ENCODE data around the gene KLHL15. TPM values are rescaled to one million over a fixed set of nuclear protein-coding genes. Genes with fewer than 3 reads are reported as not detected.

KLHL15 gene
- total and polyA plus RNA-seq, 2 of the 13 experiments (the other 11 are each of a cell fraction or from before 2014, with no cell fraction given): 2.8 to 5.5 TPM

- no peak for DNase-seq (ENCODE audit: low spot score)
- in situ Hi-C loops (cut with HindIII; ENCODE audit: extremely low pct_ligation_motif_present, low pct_unique_long_range_greater_than_20kb) (no loop called here), intact Hi-C loops (cut with micrococcal nuclease; ENCODE audit: unreplicated experiment) (no loop called here)
- Histone ChIP-seq H3K27me3 (ENCODE audit: control insufficient read depth in 1 of 2, insufficient read depth in 2 of 2, low read length in 2 of 2) (no peaks in the 10 kb centered on the region), H3K4me1 (ENCODE audit: insufficient read depth, low read length) (no peaks in the 10 kb centered on the region), H3K4me2 (ENCODE audit: low read depth, low read length) (no peak overlapping the region), H3K79me2 (ENCODE audit: insufficient read depth, low read length) (no peaks in the 10 kb centered on the region), H3K27ac (ENCODE audit: extremely low read length, insufficient read depth, low read length) (no peak overlapping the region), H2AFZ (ENCODE audit: low read length) (no peak overlapping the region), H3K9ac (ENCODE audit: insufficient read depth, low read depth, low read length) (no peak overlapping the region), H4K20me1 (ENCODE audit: insufficient read depth, low read length) (no peaks in the 10 kb centered on the region), H3K9me3 (ENCODE audit: low read length) (no peaks in the 10 kb centered on the region), H3K4me3 (replicated peaks in 1 of 3; ENCODE audit: insufficient read depth in 1 of 3, low read depth in 2 of 3, low read length in 3 of 3) (no peak overlapping the region), H3K36me3 (replicated peaks in 1 of 2; ENCODE audit: control insufficient read depth in 1 of 2, insufficient read depth in 2 of 2, low read length in 2 of 2) (no peaks in the 10 kb centered on the region)
- CTCF ChIA-PET (ENCODE audit: low intra/inter-chr PET ratio, low total read pairs): no interaction called here
- POLR2A ChIA-PET: no interaction called here
- no TSS peak for BruUV-seq (replicated peaks)
- no peak for ATAC-seq
- 93% methylated on average over 5 of the region's 5 CpGs for WGBS (ENCODE audit: low lambda C conversion rate)
- TF ChIP-seq, protein P1, sequence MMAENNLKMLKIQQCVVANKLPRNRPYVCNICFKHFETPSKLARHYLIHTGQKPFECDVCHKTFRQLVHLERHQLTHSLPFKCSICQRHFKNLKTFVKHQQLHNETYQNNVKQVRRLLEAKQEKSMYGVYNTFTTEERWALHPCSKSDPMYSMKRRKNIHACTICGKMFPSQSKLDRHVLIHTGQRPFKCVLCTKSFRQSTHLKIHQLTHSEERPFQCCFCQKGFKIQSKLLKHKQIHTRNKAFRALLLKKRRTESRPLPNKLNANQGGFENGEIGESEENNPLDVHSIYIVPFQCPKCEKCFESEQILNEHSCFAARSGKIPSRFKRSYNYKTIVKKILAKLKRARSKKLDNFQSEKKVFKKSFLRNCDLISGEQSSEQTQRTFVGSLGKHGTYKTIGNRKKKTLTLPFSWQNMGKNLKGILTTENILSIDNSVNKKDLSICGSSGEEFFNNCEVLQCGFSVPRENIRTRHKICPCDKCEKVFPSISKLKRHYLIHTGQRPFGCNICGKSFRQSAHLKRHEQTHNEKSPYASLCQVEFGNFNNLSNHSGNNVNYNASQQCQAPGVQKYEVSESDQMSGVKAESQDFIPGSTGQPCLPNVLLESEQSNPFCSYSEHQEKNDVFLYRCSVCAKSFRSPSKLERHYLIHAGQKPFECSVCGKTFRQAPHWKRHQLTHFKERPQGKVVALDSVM (CRISPR knock-in tag; IDR thresholded peaks at IDR 0.05): no peak
- FAIRE-seq: no peak
Measured at GRCh38 chrX:23999671-24000070, 27.3 kb downstream of the KLHL15 start.

- WGBS (ENCODE audit: low lambda C conversion rate): 100% methylated on average over 2 of the region's 3 CpGs
- Histone ChIP-seq H3K9ac (ENCODE audit: insufficient read depth, low read depth, low read length) (no peak overlapping the region), H3K36me3 (replicated peaks in 1 of 2; ENCODE audit: control insufficient read depth in 1 of 2, insufficient read depth in 2 of 2, low read length in 2 of 2) (peaks cover 2 to 6% of the 10 kb centered on the region in 2 experiments; a peak in 4 of 5 replicates), H3K4me2 (ENCODE audit: low read depth, low read length) (no peak overlapping the region), H3K4me1 (ENCODE audit: insufficient read depth, low read length) (no peaks in the 10 kb centered on the region), H4K20me1 (ENCODE audit: insufficient read depth, low read length) (no peaks in the 10 kb centered on the region), H3K9me3 (ENCODE audit: low read length) (no peaks in the 10 kb centered on the region), H3K79me2 (ENCODE audit: insufficient read depth, low read length) (no peaks in the 10 kb centered on the region), H3K27ac (ENCODE audit: extremely low read length, insufficient read depth, low read length) (no peak overlapping the region), H3K4me3 (replicated peaks in 1 of 3; ENCODE audit: insufficient read depth in 1 of 3, low read depth in 2 of 3, low read length in 3 of 3) (no peak overlapping the region), H3K27me3 (ENCODE audit: control insufficient read depth in 1 of 2, insufficient read depth in 2 of 2, low read length in 2 of 2) (no peaks in the 10 kb centered on the region), H2AFZ (ENCODE audit: low read length) (no peak overlapping the region)
- ATAC-seq: no peak
- in situ Hi-C loops (cut with HindIII; ENCODE audit: extremely low pct_ligation_motif_present, low pct_unique_long_range_greater_than_20kb): no loop called here
- no TSS peak for BruUV-seq (replicated peaks)
- intact Hi-C loops (cut with micrococcal nuclease; ENCODE audit: unreplicated experiment): no loop called here
- POLR2A ChIA-PET: no interaction called here
- FAIRE-seq: peak; percentile 15
- no peak for DNase-seq (ENCODE audit: low spot score)
- TF ChIP-seq MNT (IDR thresholded peaks at IDR 0.05): no peak
- no peak for TF ChIP-seq ZNF136 (CRISPR knock-in tag; IDR thresholded peaks at IDR 0.05; ENCODE audit: low read depth)
- no peak for TF ChIP-seq ZNF234 (CRISPR knock-in tag; conservative IDR thresholded peaks at IDR 0.05)
- no peak for TF ChIP-seq MAF1 (CRISPR knock-in tag; IDR thresholded peaks at IDR 0.05; ENCODE audit: borderline replicate concordance)
- TF ChIP-seq ATAD3A (CRISPR knock-in tag; IDR thresholded peaks at IDR 0.05): no peak
- TF ChIP-seq HOXA7 (CRISPR knock-in tag; IDR thresholded peaks at IDR 0.05): no peak
- CTCF ChIA-PET (ENCODE audit: low intra/inter-chr PET ratio, low total read pairs): no interaction called here
Measured at GRCh38 chrX:23993012-23993633, 33.9 kb downstream of the KLHL15 start.

All from HepG2 (cell line).